ENCODE results near the gene IFNA17. TPM values are rescaled to one million over a fixed set of nuclear protein-coding genes. Genes with fewer than 3 reads are reported as not detected.
"Not testable (repeated sequence)": the region's sequence is repeated elsewhere in the genome, so short reads cannot be mapped to it uniquely, and the experiment has no call there.

The IFNA17 gene
- total RNA-seq, 1 donor from 2014 or later: not detected

DNA sequence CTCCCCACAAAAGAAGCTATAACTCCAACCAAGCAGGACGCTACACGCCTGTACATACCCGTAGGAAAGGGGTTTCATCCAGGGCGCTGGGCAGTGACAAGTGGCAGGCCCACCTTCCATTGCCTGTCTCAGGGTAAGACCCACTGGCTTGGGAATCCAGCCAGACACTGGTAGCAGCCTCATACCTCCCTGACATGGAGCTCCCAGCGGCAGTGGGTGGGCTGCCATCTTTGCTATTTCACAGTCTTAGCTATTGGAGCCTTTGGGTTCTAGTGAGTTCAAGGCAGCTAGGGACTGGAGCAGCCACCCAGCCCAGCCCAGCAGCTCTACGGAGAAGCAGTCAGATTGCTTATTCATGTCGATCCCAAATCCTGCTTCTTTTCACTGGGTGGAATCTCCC is 17.7 kb downstream of the IFNA17 start:
- no peak for DNase-seq

DNA sequence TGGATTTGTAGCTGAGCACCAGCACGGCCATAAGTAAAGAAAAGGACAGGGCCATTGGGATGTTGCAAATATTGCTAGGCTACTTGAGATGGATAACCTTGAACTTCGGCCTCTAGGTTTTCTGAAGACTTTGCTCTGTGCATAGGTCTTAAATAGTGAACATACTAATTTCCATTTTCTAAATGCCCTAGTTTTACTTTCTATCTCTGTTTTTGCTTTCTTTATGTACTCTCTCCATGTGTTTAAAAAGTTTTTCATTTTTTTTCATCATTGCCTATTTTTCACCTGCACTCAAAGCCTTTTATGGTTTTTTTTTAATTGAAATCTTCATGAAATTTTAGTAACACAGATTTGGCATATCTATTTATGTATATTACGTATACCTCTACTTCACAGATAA is 21.0 kb downstream of the IFNA17 start, which contains the start of gene IFNA10:
Gene IFNA10, minus strand, starts transcription at position 101 of the 400 bp plus-strand sequence. Its CDS starts 46 bp downstream, at position 55.
- DNase-seq: not testable (repeated sequence)

DNA sequence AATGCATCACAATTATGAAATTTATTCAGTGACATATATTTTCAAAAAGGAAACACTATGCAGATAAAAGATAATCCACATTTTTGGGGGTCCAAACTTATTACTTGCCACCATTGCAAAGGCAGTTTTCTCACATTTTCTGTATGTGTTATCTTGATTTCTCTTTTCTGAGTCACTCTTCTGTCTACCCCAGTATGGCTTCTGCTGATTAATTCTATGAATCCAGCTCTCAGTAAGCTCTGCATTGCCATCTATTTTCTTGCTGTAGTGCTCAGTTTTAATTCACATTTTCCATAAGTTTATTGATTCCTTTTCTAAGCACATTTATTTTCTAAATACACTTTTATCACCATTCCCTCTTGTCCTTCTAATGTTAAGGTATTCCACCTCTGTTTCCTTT is 22.8 kb downstream of the IFNA17 start:
- no peak for DNase-seq

DNA sequence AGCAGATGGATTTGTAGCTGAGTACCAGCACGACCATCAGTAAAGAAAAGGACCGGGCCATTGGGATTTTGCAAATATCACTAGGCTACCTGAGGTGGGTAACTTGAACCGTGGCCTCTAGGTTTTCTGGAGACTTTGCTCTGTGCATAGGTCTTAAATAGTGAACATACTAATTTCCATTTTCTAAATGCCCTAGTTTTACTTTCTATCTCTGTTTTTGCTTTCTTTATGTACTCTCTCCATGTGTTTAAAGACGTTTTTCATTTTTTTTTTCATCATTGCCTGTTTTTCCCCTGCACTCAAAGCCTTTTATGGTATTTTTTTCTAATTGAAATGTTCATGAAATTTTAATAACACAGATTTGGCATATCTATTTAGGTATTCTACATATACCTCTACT is 25.9 kb downstream of the IFNA17 start, which contains the start of gene IFNA7:
Gene IFNA7, minus strand, starts transcription at position 101 of the 400 bp plus-strand sequence. Its CDS starts 40 bp downstream, at position 61.
- DNase-seq: not testable (repeated sequence)

DNA sequence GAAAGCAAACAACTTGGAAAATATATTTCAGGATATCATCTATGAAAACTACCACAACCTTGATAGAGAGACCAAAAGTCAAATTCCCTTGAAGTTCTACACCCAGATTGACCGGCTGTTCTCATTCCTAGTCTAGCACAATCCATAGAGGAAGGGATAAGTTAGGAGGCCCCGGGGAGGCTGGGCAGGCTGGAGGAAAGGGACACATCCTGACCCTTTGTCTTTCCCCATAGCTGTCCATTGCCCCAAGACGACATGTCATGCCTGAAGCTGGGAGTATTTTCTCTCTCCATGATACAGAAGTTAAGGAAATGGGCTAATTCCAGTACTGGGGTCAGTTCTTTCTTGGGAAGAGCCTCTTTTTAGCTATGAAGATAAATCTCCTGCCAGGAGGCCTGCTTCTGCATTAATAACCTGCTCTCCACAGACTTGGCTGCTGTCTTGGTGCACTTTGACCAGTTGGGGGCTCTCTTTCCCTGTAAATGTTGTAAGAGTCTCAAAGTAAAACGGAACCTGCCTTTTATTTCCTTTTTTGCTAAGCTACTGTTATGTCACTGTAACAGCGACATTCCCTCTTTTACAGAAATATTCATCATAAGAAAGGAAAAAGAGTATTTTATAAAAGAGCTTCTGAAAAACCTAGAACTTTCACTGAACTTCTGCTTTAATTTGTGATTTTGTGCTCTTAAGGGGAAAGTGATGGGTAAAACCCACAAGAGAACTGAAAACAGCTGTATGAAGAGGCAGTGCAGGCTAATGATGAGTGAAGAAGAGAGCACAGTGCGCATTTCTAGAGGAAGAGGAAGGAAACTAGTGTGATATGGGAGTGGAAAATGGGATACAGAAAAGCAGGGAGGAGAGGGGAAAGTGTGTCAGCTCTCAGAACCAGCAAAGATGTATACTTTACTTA is 32.9 kb downstream of the IFNA17 start:
- not testable (repeated sequence) for DNase-seq

DNA sequence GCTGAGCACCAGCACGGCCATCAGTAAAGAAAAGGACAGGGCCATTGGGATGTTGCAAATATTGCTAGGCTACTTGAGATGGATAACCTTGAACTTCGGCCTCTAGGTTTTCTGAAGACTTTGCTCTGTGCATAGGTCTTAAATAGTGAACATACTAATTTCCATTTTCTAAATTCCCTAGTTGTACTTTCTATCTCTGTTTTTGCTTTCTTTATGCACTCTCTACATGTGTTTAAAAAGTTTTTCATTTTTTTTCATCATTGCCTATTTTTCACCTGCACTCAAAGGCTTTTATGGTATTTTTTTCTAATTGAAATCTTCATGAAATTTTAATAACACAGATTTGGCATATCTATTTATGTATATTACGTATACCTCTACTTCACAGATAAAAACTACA is 40.5 kb downstream of the IFNA17 start, which contains the start of gene IFNA4:
Gene IFNA4, minus strand, starts transcription at position 101 of the 400 bp plus-strand sequence. Its CDS starts 56 bp downstream, at position 45.
- DNase-seq: not testable (repeated sequence)

DNA sequence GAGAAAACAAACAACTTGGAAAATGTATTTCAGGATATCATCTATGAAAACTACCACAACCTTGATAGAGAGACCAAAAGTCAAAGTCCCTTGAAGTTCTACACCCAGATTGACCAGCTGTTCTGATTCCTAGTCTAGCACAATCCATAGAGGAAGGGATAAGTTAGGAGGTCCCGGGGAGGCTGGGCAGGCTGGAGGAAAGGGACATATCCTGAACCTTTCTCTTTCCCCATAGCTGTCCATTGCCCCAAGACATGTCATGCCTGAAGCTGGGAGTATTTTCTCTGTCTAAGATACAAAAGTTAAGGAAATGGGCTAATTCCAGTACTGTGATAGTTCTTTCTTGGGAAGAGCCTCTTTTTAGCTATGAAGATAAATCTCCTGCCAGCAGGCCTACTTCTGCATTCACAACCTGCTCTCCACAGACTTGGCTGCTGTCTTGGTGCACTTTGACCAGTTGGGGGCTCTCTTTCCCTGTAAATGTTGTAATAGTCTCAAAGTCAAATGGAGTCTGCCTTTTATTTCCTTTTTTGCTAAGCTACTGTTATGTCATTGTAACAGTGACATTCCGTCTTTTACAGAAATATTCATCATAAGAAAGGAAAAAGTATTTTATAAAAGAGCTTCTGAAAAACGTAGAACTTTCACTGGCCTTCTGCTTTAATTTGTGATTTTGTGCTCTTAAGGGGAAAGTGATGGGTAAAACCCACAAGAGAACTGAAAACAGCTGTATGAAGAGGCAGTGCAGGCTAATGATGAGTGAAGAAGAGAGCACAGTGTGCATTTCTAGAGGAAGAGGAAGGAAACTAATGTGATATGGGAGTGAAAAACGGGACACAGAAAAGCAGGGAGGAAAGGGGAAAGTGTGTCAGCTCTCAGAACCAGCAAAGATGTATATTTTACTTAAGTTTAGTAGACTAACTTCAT is 44.9 kb downstream of the IFNA17 start:
- DNase-seq: not testable (repeated sequence)

Other genes starting within 250 kb of the IFNA17 start
- 0.94 TPM for gene HACD4, start 196.6 kb downstream of the IFNA17 start, total RNA-seq
- not detected for gene IFNB1, start 150.3 kb downstream of the IFNA17 start, total RNA-seq
- not detected for gene IFNW1, start 86.4 kb downstream of the IFNA17 start, total RNA-seq
- gene IFNA21, start 61.6 kb downstream of the IFNA17 start, total RNA-seq: not detected
- not detected for gene IFNA4, start 40.6 kb downstream of the IFNA17 start, total RNA-seq
- gene IFNA7, start 26.0 kb downstream of the IFNA17 start, total RNA-seq: not detected
- not detected for gene IFNA10, start 21.1 kb downstream of the IFNA17 start, total RNA-seq
- gene IFNA16, start 10.9 kb downstream of the IFNA17 start, total RNA-seq: not detected
- not detected for gene IFNA14, start 11.8 kb upstream of the IFNA17 start, total RNA-seq
- not detected for gene IFNA5, start 77.1 kb upstream of the IFNA17 start, total RNA-seq
- 81.4 TPM for gene KLHL9, start 107.2 kb upstream of the IFNA17 start, total RNA-seq
- not detected for gene IFNA6, start 122.7 kb upstream of the IFNA17 start, total RNA-seq
- not detected for gene IFNA13, start 139.8 kb upstream of the IFNA17 start, total RNA-seq
- not detected for gene IFNA2, start 157.2 kb upstream of the IFNA17 start, total RNA-seq
- gene IFNA8, start 180.9 kb upstream of the IFNA17 start, total RNA-seq: not detected
- gene IFNA1, start 212.2 kb upstream of the IFNA17 start, total RNA-seq: not detected